Liver (tissue), 9 donors: ENCODE results near the gene TAS2R7. TPM values are rescaled to one million over a fixed set of nuclear protein-coding genes. Genes with fewer than 3 reads are reported as not detected.
"Not testable (repeated sequence)": the region's sequence is repeated elsewhere in the genome, so short reads cannot be mapped to it uniquely, and the experiment has no call there.

Experiments used
- DNase-seq: peaks from one replicate; pipeline ENCODE4 v3.0.0-alpha.2; 2017; ENCODE audit warnings: low spot score
- H3K27ac ChIP-seq, 2 donors: one replicate each; pipeline ENCODE4 v1.7.0; 2013; ENCODE audit warnings: inconsistent platforms in 2 of 2, low read length in 2 of 2, control low read depth in 1 of 2, low read depth in 1 of 2, mild to moderate bottlenecking in 1 of 2
- H3K27me3 ChIP-seq, 4 donors: one replicate each; pipeline versions ENCODE4 v1.6.1 to v1.7.0; 2013; ENCODE audit warnings: low read length in 3 of 4, inconsistent platforms in 1 of 4, mild to moderate bottlenecking in 1 of 4, moderate library complexity in 1 of 4; ENCODE audit not compliant: control insufficient read depth in 4 of 4, insufficient read depth in 4 of 4
- H3K36me3 ChIP-seq, 4 donors: one replicate each; pipeline versions ENCODE4 v1.6.1 to v1.7.0; 2013; ENCODE audit warnings: low read length in 3 of 4, mild to moderate bottlenecking in 3 of 4, low read depth in 1 of 4, moderate library complexity in 1 of 4; ENCODE audit not compliant: control insufficient read depth in 4 of 4, insufficient read depth in 3 of 4
- H3K4me1 ChIP-seq, 4 donors: one replicate each; pipeline versions ENCODE4 v1.6.1 to v1.7.0; 2013; ENCODE audit warnings: low read length in 3 of 4, mild to moderate bottlenecking in 3 of 4, moderate library complexity in 1 of 4; ENCODE audit not compliant: control insufficient read depth in 4 of 4, insufficient read depth in 4 of 4
- H3K4me3 ChIP-seq, 3 donors: one replicate each; pipeline versions ENCODE4 v1.6.1 to v1.7.0; 2013; ENCODE audit warnings: low read length in 3 of 3, control low read depth in 1 of 3, low read depth in 1 of 3, mild to moderate bottlenecking in 1 of 3
- H3K9ac ChIP-seq, 2 donors: one replicate each; pipeline ENCODE4 v1.7.0; 2013; ENCODE audit warnings: low read length in 2 of 2, mild to moderate bottlenecking in 2 of 2, moderate library complexity in 2 of 2, control low read depth in 1 of 2, low read depth in 1 of 2
- H3K9me3 ChIP-seq, 4 donors: one replicate each; pipeline versions ENCODE4 v1.6.1 to v1.7.0; 2013; ENCODE audit warnings: low read length in 3 of 4; ENCODE audit not compliant: control insufficient read depth in 4 of 4
- ATF3 ChIP-seq: IDR thresholded peaks from 2 replicates; pipeline ENCODE4 v1.6.1; 2016; ENCODE audit warnings: antibody characterized with exemption
- EGR1 ChIP-seq, 2 donors: IDR thresholded peaks; 2 replicates each; pipeline ENCODE4 v1.6.1; 2016 to 2018; ENCODE audit warnings: antibody characterized with exemption in 2 of 2, low read depth in 2 of 2
- FOXA2 ChIP-seq: IDR thresholded peaks from 2 replicates; pipeline ENCODE4 v1.6.1; 2016; ENCODE audit warnings: antibody characterized with exemption
- GABPA ChIP-seq, 2 donors: IDR thresholded peaks in 1 of 2; conservative IDR thresholded peaks in 1 of 2; 2 replicates each; pipeline ENCODE4 v1.6.1; 2016; ENCODE audit warnings: antibody characterized with exemption in 2 of 2, mild to moderate bottlenecking in 1 of 2, moderate library complexity in 1 of 2
- HNF4G ChIP-seq: IDR thresholded peaks from 2 replicates; pipeline ENCODE4 v1.6.1; 2016; ENCODE audit warnings: antibody characterized with exemption
- JUND ChIP-seq, 2 donors: IDR thresholded peaks; 2 replicates each; pipeline ENCODE4 v1.6.1; 2016; ENCODE audit warnings: antibody characterized with exemption in 2 of 2
- NR2F2 ChIP-seq: IDR thresholded peaks from 2 replicates; pipeline ENCODE4 v1.6.1; 2016; ENCODE audit warnings: antibody characterized with exemption
- RAD21 ChIP-seq, 2 donors: IDR thresholded peaks; 2 replicates each; pipeline ENCODE4 v1.6.1; 2016; ENCODE audit warnings: antibody characterized with exemption in 2 of 2, mild to moderate bottlenecking in 2 of 2
- RXRA ChIP-seq, 2 donors: IDR thresholded peaks; 2 replicates each; pipeline ENCODE4 v1.6.1; 2017 to 2018; ENCODE audit warnings: antibody characterized with exemption in 2 of 2, mild to moderate bottlenecking in 1 of 2
- SP1 ChIP-seq: IDR thresholded peaks from 2 replicates; pipeline ENCODE4 v1.6.1; 2018; ENCODE audit warnings: antibody characterized with exemption, mild to moderate bottlenecking
- YY1 ChIP-seq: IDR thresholded peaks from 2 replicates; pipeline ENCODE4 v1.6.1; 2016; ENCODE audit warnings: antibody characterized with exemption, mild to moderate bottlenecking
- WGBS: extraction: QIAGEN DNeasy Blood & Tissue Kit; methylation state at CpG from one replicate; pipeline ENCODE4 v1.1.7; 2013; 5-methylcytosine and 5-hydroxymethylcytosine counted together
- polyA plus RNA-seq, 2 donors: library from polyadenylated mRNA; stranded (reverse) in 1 of 2; unstranded in 1 of 2; fragments of 200-250 nt in 1 of 2; fragments of >200 nt in 1 of 2; fragmentation: Nextera tagmentation in 1 of 2; extraction: Ambion mirVana in 1 of 2; gene quantifications; one replicate each; pipeline versions ENCODE4 v1.2.1 to v1.2.3, GENCODE V29; 2013 to 2015
- total RNA-seq, 2 donors: library from RNA; depleted of rRNA; stranded (reverse); fragments of >200 nt; gene quantifications; one replicate each; pipeline ENCODE4 v1.2.3, GENCODE V29; 2014
- TF ChIP-seq, protein P1 (sequence below): IDR thresholded peaks from 2 replicates; pipeline ENCODE4 v1.6.1; 2016; ENCODE audit warnings: antibody characterized with exemption
- TF ChIP-seq, protein P2 (sequence below): IDR thresholded peaks from 2 replicates; pipeline ENCODE4 v1.6.1; 2016; ENCODE audit warnings: antibody characterized with exemption, mild to moderate bottlenecking
- TF ChIP-seq, protein P3 (sequence below): IDR thresholded peaks from 2 replicates; pipeline ENCODE4 v1.6.1; 2016; ENCODE audit warnings: antibody characterized with exemption
- donor health status: healthy.
- donor health status: healthy.
- donor health status: healthy.
- donor health status: healthy.
- donor health status: healthy.

The TAS2R7 gene
- total and polyA plus RNA-seq, 4 donors: 0.42 TPM; not detected in 3

DNA sequence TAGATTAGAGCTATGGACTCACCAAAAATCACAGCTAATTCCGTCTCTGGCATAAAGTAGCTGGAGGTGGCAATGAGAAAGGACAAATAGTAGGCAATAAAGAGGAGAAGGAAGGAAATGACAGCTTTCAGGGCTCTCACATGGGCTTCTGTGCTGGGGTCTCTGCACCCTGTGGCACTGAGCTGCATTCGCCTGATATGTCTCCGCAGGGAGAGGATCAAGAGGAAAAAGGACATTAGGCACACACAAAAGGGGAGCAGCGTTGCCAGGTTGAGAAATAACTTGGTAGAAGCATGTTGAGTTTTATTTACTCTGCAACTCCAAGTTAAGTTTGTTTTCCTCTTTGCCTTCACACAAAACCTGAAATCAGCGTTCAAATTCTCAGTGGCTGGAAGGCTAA, 686 bp downstream of the TAS2R7 start:
- Histone ChIP-seq H3K36me3 (no peaks in the 10 kb centered on the region), H3K9ac (no peak overlapping the region), H3K4me1 (no peaks in the 10 kb centered on the region), H3K9me3 (no peaks in the 10 kb centered on the region), H3K27me3 (no peaks in the 10 kb centered on the region), H3K27ac (no peak overlapping the region), H3K4me3 (no peak overlapping the region)
- no peak for DNase-seq
- WGBS: 43% methylated on average over 5 of the region's 5 CpGs
- TF ChIP-seq, protein P1, sequence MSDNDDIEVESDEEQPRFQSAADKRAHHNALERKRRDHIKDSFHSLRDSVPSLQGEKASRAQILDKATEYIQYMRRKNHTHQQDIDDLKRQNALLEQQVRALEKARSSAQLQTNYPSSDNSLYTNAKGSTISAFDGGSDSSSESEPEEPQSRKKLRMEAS: no peak
- TF ChIP-seq, protein P2, sequence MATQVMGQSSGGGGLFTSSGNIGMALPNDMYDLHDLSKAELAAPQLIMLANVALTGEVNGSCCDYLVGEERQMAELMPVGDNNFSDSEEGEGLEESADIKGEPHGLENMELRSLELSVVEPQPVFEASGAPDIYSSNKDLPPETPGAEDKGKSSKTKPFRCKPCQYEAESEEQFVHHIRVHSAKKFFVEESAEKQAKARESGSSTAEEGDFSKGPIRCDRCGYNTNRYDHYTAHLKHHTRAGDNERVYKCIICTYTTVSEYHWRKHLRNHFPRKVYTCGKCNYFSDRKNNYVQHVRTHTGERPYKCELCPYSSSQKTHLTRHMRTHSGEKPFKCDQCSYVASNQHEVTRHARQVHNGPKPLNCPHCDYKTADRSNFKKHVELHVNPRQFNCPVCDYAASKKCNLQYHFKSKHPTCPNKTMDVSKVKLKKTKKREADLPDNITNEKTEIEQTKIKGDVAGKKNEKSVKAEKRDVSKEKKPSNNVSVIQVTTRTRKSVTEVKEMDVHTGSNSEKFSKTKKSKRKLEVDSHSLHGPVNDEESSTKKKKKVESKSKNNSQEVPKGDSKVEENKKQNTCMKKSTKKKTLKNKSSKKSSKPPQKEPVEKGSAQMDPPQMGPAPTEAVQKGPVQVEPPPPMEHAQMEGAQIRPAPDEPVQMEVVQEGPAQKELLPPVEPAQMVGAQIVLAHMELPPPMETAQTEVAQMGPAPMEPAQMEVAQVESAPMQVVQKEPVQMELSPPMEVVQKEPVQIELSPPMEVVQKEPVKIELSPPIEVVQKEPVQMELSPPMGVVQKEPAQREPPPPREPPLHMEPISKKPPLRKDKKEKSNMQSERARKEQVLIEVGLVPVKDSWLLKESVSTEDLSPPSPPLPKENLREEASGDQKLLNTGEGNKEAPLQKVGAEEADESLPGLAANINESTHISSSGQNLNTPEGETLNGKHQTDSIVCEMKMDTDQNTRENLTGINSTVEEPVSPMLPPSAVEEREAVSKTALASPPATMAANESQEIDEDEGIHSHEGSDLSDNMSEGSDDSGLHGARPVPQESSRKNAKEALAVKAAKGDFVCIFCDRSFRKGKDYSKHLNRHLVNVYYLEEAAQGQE: no peak

DNA sequence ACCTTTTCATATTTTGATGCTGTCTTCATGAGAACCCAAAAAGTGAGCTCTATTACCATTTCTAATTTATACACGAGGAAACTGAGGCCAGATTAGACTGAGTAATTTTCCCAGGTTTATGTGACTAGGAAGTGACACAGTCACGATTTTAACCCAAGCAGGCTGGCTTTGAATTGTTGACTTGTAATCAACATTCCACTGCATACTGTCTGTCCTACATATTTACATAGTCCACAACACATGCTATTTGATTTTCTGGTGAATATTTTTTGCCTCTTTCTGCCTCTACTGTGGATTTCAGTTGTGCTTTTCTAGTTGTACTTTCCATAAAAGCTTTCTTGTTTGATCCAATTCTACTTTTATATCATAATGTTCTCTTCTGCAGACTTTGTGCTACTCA, 8.2 kb downstream of the TAS2R7 start:
- Histone ChIP-seq H3K27me3 (no peaks in the 10 kb centered on the region), H3K4me1 (no peaks in the 10 kb centered on the region), H3K9me3 (no peaks in the 10 kb centered on the region), H3K27ac (no peak overlapping the region), H3K9ac (no peak overlapping the region), H3K4me3 (no peak overlapping the region), H3K36me3 (no peaks in the 10 kb centered on the region)
- no peak for TF ChIP-seq RAD21 (IDR thresholded peaks at IDR 0.05)
- TF ChIP-seq RXRA (IDR thresholded peaks at IDR 0.05): no peak
- DNase-seq: no peak
- WGBS: 38% methylated on average over 2 of the region's 2 CpGs

DNA sequence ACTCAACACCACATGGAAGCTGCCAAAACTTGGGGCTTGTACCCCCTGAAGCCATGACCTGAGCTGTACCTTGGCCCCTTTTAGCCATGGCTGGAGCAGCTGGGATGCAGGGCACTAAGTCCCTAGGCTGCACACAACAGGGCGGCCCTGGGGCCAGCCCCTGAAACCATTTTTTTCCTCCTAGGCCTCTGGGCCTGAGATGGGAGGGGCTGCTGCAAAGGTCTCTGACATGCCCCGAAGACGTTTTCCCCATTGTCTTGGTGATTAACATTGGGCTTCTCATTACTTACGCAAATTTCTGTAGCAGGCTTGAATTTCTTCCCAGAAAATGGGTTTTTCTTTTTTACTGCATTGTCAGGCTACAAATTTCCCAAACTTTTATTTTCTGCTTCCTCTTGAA, 10.7 kb downstream of the TAS2R7 start:
- not testable (repeated sequence) for H3K9ac ChIP-seq, H3K9me3 ChIP-seq, H3K27me3 ChIP-seq, H3K4me3 ChIP-seq, DNase-seq, H3K4me1 ChIP-seq, H3K36me3 ChIP-seq, H3K27ac ChIP-seq
- WGBS: 97% methylated on average over 4 of the region's 4 CpGs

DNA sequence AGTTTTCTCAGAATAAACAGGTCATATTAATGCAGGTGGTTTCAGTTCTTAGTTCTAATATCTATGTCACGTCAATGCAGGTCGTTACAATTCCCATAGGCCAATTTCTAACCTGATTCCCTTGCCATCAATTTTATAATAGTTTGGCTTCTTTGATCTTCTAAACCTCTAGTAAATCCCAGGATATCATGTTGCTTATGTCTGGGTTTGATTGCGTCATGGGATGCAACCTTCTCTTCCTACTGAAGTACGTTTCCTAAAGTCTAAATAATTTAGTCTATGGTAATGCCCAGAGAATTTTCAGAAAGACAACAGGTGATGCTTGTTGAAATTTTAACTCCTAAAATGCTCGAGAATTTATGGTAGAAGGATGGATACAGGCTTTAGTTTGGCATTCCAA, 19.2 kb downstream of the TAS2R7 start:
- Histone ChIP-seq H3K9me3 (no peaks in the 10 kb centered on the region), H3K27ac (no peak overlapping the region), H3K4me3 (no peak overlapping the region), H3K36me3 (no peaks in the 10 kb centered on the region), H3K4me1 (no peaks in the 10 kb centered on the region), H3K9ac (no peak overlapping the region), H3K27me3 (no peaks in the 10 kb centered on the region)
- TF ChIP-seq ATF3 (no peak), HNF4G (no peak), RXRA (IDR thresholded peaks at IDR 0.05) (no peak), RAD21 (IDR thresholded peaks at IDR 0.05) (no peak), YY1 (no peak), EGR1 (IDR thresholded peaks at IDR 0.05; ENCODE audit: low read depth in 2 of 2) (no peak), NR2F2 (no peak), SP1 (no peak), JUND (IDR thresholded peaks at IDR 0.05) (no peak), GABPA (IDR thresholded peaks at IDR 0.05 in 1 of 2, conservative IDR thresholded peaks at IDR 0.05 in 1 of 2) (no peak), FOXA2 (no peak)
- TF ChIP-seq, protein P3, sequence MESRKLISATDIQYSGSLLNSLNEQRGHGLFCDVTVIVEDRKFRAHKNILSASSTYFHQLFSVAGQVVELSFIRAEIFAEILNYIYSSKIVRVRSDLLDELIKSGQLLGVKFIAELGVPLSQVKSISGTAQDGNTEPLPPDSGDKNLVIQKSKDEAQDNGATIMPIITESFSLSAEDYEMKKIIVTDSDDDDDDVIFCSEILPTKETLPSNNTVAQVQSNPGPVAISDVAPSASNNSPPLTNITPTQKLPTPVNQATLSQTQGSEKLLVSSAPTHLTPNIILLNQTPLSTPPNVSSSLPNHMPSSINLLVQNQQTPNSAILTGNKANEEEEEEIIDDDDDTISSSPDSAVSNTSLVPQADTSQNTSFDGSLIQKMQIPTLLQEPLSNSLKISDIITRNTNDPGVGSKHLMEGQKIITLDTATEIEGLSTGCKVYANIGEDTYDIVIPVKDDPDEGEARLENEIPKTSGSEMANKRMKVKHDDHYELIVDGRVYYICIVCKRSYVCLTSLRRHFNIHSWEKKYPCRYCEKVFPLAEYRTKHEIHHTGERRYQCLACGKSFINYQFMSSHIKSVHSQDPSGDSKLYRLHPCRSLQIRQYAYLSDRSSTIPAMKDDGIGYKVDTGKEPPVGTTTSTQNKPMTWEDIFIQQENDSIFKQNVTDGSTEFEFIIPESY: no peak
- TF ChIP-seq, protein P1: no peak
- TF ChIP-seq, protein P2: no peak
- no peak for DNase-seq
- WGBS: 82% methylated on average over 5 of the region's 5 CpGs
